Smooth muscle cell (in vitro differentiated cells): ENCODE results near the gene SDR42E1. TPM values are rescaled to one million over a fixed set of nuclear protein-coding genes. Genes with fewer than 3 reads are reported as not detected.

Source experiments
- DNase-seq: peaks from one replicate; lab custom pipeline; 2025; ENCODE audit not compliant: unreplicated experiment; lab: John Stamatoyannopoulos, UW
- H2AFZ ChIP-seq: fragments of 200-600 bp; sonication (generic); 2 replicates; pipeline ENCODE4 v1.6.0; 2016; ENCODE audit warnings: antibody characterized with exemption, low read depth, mild to moderate bottlenecking
- H3F3A ChIP-seq: fragments of 200-600 bp; sonication (generic); 2 replicates; pipeline ENCODE4 v1.6.0; 2017; ENCODE audit warnings: antibody characterized with exemption, low read depth
- H3K27ac ChIP-seq: fragments of 200-600 bp; sonication (generic); 2 replicates; pipeline ENCODE4 v1.5.1; 2016; ENCODE audit warnings: low read depth, mild to moderate bottlenecking
- H3K27me3 ChIP-seq: fragments of 200-600 bp; sonication (generic); 2 replicates; pipeline ENCODE4 v1.6.1; 2016; ENCODE audit warnings: low read depth, mild to moderate bottlenecking
- H3K36me3 ChIP-seq: fragments of 200-600 bp; sonication (generic); 2 replicates; pipeline ENCODE4 v1.5.1; 2016; ENCODE audit warnings: low read depth
- H3K4me1 ChIP-seq: fragments of 200-600 bp; sonication (generic); 2 replicates; pipeline ENCODE4 v1.5.1; 2016; ENCODE audit warnings: low read depth
- H3K4me2 ChIP-seq: fragments of 200-600 bp; sonication (generic); 2 replicates; pipeline ENCODE4 v1.6.0; 2016; ENCODE audit warnings: mild to moderate bottlenecking
- H3K4me3 ChIP-seq: fragments of 200-600 bp; sonication (generic); 2 replicates; pipeline ENCODE4 v1.5.1; 2016; ENCODE audit warnings: mild to moderate bottlenecking
- H3K79me2 ChIP-seq: fragments of 200-600 bp; sonication (generic); 2 replicates; pipeline ENCODE4 v1.6.0; 2016; ENCODE audit warnings: low read depth, mild to moderate bottlenecking
- H3K9ac ChIP-seq: fragments of 200-600 bp; sonication (generic); 2 replicates; pipeline ENCODE4 v1.6.0; 2016; ENCODE audit warnings: low read depth
- H3K9me3 ChIP-seq: fragments of 200-600 bp; sonication (generic); replicated peaks from 2 replicates; pipeline ENCODE4 v1.5.1; 2016; ENCODE audit warnings: low read depth
- H4K20me1 ChIP-seq: fragments of 200-600 bp; sonication (generic); 2 replicates; pipeline ENCODE4 v1.6.0; 2016; ENCODE audit warnings: low read depth
- WGBS: methylation state at CpG from one replicate; pipeline ENCODE4 v1.1.7; 2016; ENCODE audit warnings: low lambda C conversion rate; 5-methylcytosine and 5-hydroxymethylcytosine counted together
- polyA plus RNA-seq: library from polyadenylated mRNA; unstranded; fragments of >200 nt; fragmentation: Nextera tagmentation; extraction: Ambion mirVana; gene quantifications from 2 replicates; pipeline ENCODE4 v1.2.1, GENCODE V29; 2016
- total RNA-seq: library from RNA; depleted of rRNA; stranded (reverse); fragments of >200 nt; gene quantifications from 2 replicates; pipeline ENCODE4 v1.2.3, GENCODE V29; 2014
- TF ChIP-seq, protein P1 (sequence below): fragments of 200-600 bp; sonication (generic); IDR thresholded peaks from 2 replicates; pipeline ENCODE4 v1.5.1; 2017; ENCODE audit warnings: borderline replicate concordance, mild to moderate bottlenecking, antibody characterized with exemption; ENCODE audit not compliant: insufficient read depth, poor library complexity, severe bottlenecking

Gene SDR42E1
- not detected in 2 replicates for total RNA-seq
- polyA plus RNA-seq, result not detected in 2 replicates

DNA sequence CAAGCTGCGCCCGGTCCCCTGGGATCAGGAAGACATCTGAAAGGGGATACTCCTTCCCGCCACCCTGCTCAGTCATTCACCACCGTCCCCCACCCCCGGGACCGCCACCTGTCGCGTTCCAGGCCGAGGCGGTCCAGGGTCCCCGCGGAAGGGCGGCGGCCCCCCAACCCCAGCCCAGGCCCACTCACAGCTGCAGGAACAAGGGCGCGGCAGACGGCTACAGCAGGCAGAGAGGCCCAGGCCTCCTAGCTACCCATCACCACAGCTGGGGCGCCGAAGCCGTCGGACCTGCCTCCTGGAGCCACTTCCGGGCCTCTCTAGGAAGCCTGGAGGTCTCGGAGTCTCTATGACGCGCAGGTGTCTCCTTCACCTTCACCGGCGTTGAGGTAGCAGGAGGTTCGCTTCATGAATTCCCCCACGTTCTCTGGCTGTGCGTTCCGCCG, at the start of gene SDR42E1:
SDR42E1 (minus strand) TSS at position 272 of the 443 bp plus-strand sequence. CDS start 10,612 bp downstream, outside the sequence.
- Histone ChIP-seq H3K4me1 (no peaks in the 10 kb centered on the region), H4K20me1 (no peaks in the 10 kb centered on the region), H3K36me3 (no peaks in the 10 kb centered on the region), H3F3A (no peaks in the 10 kb centered on the region), H3K27ac (no peak within 1 kb of the TSS), H3K4me2 (no peak within 1 kb of the TSS), H3K4me3 (no peak within 1 kb of the TSS), H3K9ac (no peak within 1 kb of the TSS), H3K79me2 (no peaks in the 10 kb centered on the region), H3K9me3 (no peaks in the 10 kb centered on the region), H3K27me3 (no peaks in the 10 kb centered on the region), H2AFZ (no peak within 1 kb of the TSS)
- TF ChIP-seq, protein P1, sequence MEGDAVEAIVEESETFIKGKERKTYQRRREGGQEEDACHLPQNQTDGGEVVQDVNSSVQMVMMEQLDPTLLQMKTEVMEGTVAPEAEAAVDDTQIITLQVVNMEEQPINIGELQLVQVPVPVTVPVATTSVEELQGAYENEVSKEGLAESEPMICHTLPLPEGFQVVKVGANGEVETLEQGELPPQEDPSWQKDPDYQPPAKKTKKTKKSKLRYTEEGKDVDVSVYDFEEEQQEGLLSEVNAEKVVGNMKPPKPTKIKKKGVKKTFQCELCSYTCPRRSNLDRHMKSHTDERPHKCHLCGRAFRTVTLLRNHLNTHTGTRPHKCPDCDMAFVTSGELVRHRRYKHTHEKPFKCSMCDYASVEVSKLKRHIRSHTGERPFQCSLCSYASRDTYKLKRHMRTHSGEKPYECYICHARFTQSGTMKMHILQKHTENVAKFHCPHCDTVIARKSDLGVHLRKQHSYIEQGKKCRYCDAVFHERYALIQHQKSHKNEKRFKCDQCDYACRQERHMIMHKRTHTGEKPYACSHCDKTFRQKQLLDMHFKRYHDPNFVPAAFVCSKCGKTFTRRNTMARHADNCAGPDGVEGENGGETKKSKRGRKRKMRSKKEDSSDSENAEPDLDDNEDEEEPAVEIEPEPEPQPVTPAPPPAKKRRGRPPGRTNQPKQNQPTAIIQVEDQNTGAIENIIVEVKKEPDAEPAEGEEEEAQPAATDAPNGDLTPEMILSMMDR, result no peak
- DNase-seq, result no peak
- 97% methylated on average over 32 of the region's 32 CpGs for WGBS

DNA sequence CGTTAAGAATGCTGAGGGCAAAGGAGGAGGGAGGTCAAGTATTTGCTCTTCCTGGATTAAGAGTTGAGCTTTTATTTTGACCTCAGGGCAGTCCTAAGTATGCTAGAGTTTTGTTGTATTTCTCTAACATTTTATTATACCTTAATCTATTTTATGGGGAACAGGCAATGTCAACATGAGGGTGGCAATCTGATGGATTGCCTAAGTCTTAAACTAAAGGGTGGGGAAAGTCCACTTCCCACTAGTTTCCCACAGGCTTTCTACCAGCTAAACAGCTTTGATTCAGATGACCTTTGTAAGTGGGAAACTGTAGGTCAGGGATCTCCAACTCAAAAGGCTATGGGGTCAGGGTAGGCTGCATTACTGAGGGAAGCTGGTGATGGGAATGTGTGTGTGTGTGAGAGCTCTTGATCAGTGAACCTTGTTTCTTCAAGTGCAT, 48.7 kb upstream of the SDR42E1 start:
- no peaks in the 10 kb centered on the region for H3K79me2 ChIP-seq
- DNase-seq, result no peak

DNA sequence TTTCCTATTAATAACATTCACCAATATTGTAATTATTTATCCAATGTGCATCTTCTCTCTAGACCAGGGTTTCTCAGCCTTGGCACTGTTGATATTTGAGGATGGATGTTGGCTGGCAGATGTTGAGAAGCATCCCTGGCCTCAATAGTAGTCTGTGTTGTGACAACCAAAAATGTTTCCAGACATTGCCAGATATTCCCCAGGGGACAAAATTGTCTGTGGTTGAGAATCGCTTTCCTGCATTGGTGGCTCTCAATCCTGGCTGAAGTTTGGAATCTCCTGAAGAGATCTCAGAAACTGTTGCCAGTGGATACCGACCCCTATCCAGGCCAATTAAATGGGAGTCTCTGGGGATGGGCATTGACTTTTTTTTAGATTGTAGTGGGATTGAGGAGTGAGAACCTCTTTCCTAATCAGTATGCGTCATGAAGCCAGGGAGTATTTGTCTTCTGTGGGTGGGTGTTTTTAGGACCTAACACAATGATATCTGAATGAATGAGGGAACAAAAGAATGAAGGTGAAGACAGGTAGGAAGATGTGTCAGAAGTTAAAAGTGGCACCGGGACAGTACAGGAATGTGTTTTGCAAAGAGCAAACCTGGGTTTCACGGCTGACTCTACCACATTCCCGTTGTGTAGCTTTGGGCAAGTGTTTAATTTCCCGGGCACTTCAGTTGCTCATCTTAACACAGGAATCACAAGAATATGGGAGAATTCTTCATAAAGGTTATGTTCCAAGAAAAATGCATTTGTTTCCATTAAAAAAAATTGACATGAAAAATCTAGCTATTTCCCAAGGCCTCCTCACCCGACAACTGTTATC, 48.1 kb upstream of the SDR42E1 start:
- no peaks in the 10 kb centered on the region for H3F3A ChIP-seq
- no peak for DNase-seq
- no peak overlapping the region for H2AFZ ChIP-seq
- no peaks in the 10 kb centered on the region for H3K9me3 ChIP-seq
- H3K79me2 ChIP-seq, result no peaks in the 10 kb centered on the region
- H3K9ac ChIP-seq, result no peak overlapping the region
- H3K27ac ChIP-seq, result no peak overlapping the region
- no peak overlapping the region for H3K4me3 ChIP-seq
- no peaks in the 10 kb centered on the region for H3K36me3 ChIP-seq
- TF ChIP-seq, protein P1, result no peak
- H3K4me1 ChIP-seq, result no peaks in the 10 kb centered on the region
- H3K4me2 ChIP-seq, result no peak overlapping the region
- no peaks in the 10 kb centered on the region for H4K20me1 ChIP-seq
- no peaks in the 10 kb centered on the region for H3K27me3 ChIP-seq
- 79% methylated on average over 8 of the region's 8 CpGs for WGBS

More for the DNA sequence above, 48.7 kb upstream of the SDR42E1 start:
- no peak overlapping the region for H3K4me3 ChIP-seq
- no peaks in the 10 kb centered on the region for H3F3A ChIP-seq
- H3K36me3 ChIP-seq, result no peaks in the 10 kb centered on the region
- TF ChIP-seq, protein P1, result no peak
- no peaks in the 10 kb centered on the region for H4K20me1 ChIP-seq
- no peak overlapping the region for H3K4me2 ChIP-seq
- H3K9ac ChIP-seq, result no peak overlapping the region
- H2AFZ ChIP-seq, result no peak overlapping the region
- no peaks in the 10 kb centered on the region for H3K9me3 ChIP-seq
- H3K27ac ChIP-seq, result no peak overlapping the region
- H3K4me1 ChIP-seq, result no peaks in the 10 kb centered on the region
- H3K27me3 ChIP-seq, result no peaks in the 10 kb centered on the region
- WGBS, result 68% methylated on average over 1 of the region's 1 CpG
